ENCODE measurements around the gene GBGT1. TPM values are rescaled to one million over a fixed set of nuclear protein-coding genes. Genes with fewer than 3 reads are reported as not detected.
"Not testable (repeated sequence)": the region's sequence is repeated elsewhere in the genome, so short reads cannot be mapped to it uniquely, and the experiment has no call there.

The GBGT1 gene
- total RNA-seq, 1 donor from 2014 or later: 15.4 TPM

GRCh38 chr9:133199648-133200321 lies 36.1 kb upstream of the GBGT1 start:
- intact Hi-C loops (cut with micrococcal nuclease): no loop called here

- intact Hi-C loops (cut with micrococcal nuclease): no loop called here
Observed at GRCh38 chr9:133195029-133195428, 31.3 kb upstream of the GBGT1 start.

- intact Hi-C loops (cut with micrococcal nuclease): no loop called here
Observed at GRCh38 chr9:133194597-133194996, 30.9 kb upstream of the GBGT1 start.

GRCh38 chr9:133191989-133192388 lies 28.3 kb upstream of the GBGT1 start:
- intact Hi-C loops (cut with micrococcal nuclease): no loop called here

GRCh38 chr9:133189826-133190225 lies 26.1 kb upstream of the GBGT1 start:
- intact Hi-C loops (cut with micrococcal nuclease): loop anchor here (5.0 kb wide), 1 partner anchor 227 kb away; the partner anchor contains the start of gene REXO4

DNA sequence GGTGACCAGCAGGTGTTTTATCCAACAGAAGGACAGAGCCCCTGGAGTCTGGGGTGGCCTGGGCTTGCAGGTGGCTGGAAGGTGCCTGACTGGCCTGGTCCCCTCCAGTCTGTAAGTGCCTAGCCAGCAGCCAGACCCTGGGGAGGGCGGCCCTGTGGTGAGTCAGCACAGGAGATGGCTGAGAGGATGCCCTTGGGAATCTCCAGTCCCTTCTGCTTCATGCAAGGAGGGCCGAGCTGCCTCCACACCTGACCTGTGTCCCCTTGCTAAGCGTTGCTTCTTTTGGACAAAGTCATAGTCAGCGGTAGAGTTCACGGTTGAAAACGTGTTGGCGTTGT lies 25.1 kb upstream of the GBGT1 start:
- intact Hi-C loops (cut with micrococcal nuclease): loop anchor here (5.0 kb wide), 1 partner anchor 228 kb away; the partner anchor contains the start of gene REXO4

GRCh38 chr9:133188006-133188842 lies 24.5 kb upstream of the GBGT1 start:
- intact Hi-C loops (cut with micrococcal nuclease): loop anchor here (5.0 kb wide), 1 partner anchor 229 kb away; the partner anchor contains the start of gene REXO4

GRCh38 chr9:133187561-133188005 lies 23.9 kb upstream of the GBGT1 start:
- intact Hi-C loops (cut with micrococcal nuclease): loop anchor here (2.0 to 5.0 kb wide), 3 partner anchors 141 to 291 kb away; partner anchors contain the start of genes REXO4 and SLC2A6

DNA sequence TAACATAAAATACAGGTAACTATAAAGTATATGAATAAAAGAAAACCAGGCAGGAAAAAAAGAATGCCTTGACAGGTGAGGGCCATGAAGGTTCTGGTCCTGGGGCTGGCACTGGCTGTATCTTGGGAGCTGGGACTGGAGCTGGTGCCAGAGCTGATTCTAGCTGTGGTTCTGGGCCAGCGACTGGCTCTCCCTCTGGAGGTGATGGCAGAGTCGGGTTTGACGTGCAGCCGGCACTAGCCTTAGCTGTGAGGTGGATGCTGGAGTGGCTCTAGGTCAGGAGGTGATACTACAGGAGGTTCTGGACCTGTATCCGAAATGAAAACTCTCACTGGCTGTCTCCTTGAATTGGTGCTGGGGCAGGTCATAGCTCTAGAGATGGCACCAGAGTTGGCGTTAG lies 23.0 kb upstream of the GBGT1 start:
- intact Hi-C loops (cut with micrococcal nuclease): loop anchor here (1.0 to 5.0 kb wide), 6 partner anchors 87 to 300 kb away; partner anchors contain the start of genes REXO4, SLC2A6 and SURF6

- intact Hi-C loops (cut with micrococcal nuclease): loop anchor here (1.0 to 5.0 kb wide), 5 partner anchors 36 to 232 kb away; partner anchors contain the start of gene REXO4
Observed at GRCh38 chr9:133184971-133185370, 21.3 kb upstream of the GBGT1 start.

- intact Hi-C loops (cut with micrococcal nuclease): no loop called here
Observed at GRCh38 chr9:133182151-133182550, 18.4 kb upstream of the GBGT1 start.

- intact Hi-C loops (cut with micrococcal nuclease): no loop called here
Observed at GRCh38 chr9:133181561-133181960, 17.8 kb upstream of the GBGT1 start.

GRCh38 chr9:133180953-133181352 lies 17.2 kb upstream of the GBGT1 start:
- intact Hi-C loops (cut with micrococcal nuclease): loop anchor here (1.0 kb wide), 1 partner anchor 140 kb away; no protein-coding TSS in a partner anchor

DNA sequence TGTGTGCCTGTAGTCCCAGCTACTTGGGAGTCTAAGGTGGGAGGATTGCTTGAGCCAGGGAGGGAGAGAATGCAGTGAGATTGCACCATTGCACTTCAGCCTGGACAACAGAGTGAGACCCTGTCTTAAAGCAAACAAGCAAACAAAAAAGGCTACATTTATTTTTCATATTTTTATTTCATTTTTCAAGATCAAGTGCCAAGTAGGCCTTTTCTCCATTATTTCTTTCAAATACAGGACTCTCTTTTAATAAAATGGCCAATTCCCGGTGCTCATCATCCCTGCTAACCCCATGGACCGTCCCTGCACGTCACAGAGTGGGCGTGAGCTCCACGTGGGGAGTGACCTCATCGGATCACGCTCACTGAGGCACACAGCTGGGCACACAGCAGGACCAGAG lies 9.3 kb upstream of the GBGT1 start:
- intact Hi-C loops (cut with micrococcal nuclease): no loop called here

GRCh38 chr9:133171161-133171961 lies 7.6 kb upstream of the GBGT1 start:
- intact Hi-C loops (cut with micrococcal nuclease): no loop called here

GRCh38 chr9:133170716-133171115 lies 7.0 kb upstream of the GBGT1 start:
- intact Hi-C loops (cut with micrococcal nuclease): no loop called here

GRCh38 chr9:133169687-133170086 lies 6.0 kb upstream of the GBGT1 start:
- intact Hi-C loops (cut with micrococcal nuclease): not testable (repeated sequence)

GRCh38 chr9:133169102-133169501 lies 5.4 kb upstream of the GBGT1 start:
- intact Hi-C loops (cut with micrococcal nuclease): no loop called here

DNA sequence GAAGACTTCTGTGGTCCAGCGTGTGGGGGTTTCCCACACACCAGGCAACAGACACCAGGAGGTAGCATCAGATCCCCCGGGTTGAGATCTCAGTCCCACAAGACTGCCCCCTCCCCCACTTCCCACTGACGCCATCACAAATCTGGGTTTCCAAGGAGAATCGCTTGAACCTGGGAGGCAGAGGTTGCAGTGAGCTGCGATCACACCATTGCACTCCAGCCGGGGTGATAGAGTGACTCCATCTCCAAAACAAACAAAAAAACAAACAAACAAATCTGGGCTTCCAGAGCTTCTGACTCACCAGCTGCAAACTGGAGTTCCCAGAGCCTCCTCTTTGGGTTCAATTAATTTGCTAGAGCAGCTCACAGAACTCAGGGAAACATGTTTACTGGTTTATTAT lies 4.7 kb upstream of the GBGT1 start:
- intact Hi-C loops (cut with micrococcal nuclease): no loop called here

GRCh38 chr9:133167769-133168168 lies 4.1 kb upstream of the GBGT1 start:
- intact Hi-C loops (cut with micrococcal nuclease): no loop called here

DNA sequence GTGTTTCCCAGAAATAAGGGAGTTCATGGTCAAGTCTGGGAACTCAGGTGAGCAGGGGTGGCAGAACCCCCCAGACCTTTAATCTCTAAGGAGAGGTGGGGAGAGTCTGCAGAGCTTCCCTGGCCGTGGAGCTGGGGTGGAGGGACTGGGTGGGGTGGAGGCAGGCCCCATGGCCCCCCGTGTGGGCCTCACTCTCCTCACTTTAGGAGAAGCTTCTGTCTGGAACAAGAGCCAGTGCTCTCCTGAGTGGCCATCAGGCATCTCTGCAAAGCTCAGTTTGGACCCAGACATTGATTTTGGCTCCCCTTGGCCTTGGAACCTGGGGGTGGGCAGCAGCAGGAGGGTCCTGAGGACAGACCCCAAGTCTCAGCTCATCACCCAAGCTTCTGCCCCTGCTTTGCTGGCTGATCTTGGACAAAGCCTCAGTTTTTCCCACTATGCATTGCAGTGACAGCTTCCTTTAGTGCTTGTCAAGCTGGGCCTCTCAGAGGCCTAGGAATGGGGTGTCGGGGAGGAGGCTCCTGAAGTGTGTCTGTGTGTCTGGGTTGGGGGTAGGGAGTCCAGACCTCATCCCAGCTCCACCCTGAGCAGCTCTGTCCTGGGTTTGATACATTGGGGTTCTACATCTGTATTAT lies 3.5 kb upstream of the GBGT1 start:
- intact Hi-C loops (cut with micrococcal nuclease): no loop called here
